GM12873 (cell line): Measurements from ENCODE around the gene MLEC.

ENCODE experiments used
- TF ChIP-seq, protein P1 (sequence below): IDR thresholded peaks from 2 replicates; pipeline ENCODE4 v1.5.1; 2012; ENCODE audit warnings: low read depth, mild to moderate bottlenecking, moderate library complexity, low read length, control low read depth; ENCODE audit not compliant: insufficient read depth; ENCODE audit errors: missing control alignments

Gene MLEC

GRCh38 chr12:120725151-120725658 is 38.3 kb downstream of the MLEC start:
- TF ChIP-seq, protein P1, sequence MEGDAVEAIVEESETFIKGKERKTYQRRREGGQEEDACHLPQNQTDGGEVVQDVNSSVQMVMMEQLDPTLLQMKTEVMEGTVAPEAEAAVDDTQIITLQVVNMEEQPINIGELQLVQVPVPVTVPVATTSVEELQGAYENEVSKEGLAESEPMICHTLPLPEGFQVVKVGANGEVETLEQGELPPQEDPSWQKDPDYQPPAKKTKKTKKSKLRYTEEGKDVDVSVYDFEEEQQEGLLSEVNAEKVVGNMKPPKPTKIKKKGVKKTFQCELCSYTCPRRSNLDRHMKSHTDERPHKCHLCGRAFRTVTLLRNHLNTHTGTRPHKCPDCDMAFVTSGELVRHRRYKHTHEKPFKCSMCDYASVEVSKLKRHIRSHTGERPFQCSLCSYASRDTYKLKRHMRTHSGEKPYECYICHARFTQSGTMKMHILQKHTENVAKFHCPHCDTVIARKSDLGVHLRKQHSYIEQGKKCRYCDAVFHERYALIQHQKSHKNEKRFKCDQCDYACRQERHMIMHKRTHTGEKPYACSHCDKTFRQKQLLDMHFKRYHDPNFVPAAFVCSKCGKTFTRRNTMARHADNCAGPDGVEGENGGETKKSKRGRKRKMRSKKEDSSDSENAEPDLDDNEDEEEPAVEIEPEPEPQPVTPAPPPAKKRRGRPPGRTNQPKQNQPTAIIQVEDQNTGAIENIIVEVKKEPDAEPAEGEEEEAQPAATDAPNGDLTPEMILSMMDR: no peak

- TF ChIP-seq, protein P1: no peak
Measured at GRCh38 chr12:120725659-120726509, 38.9 kb downstream of the MLEC start, which contains the start of gene ACADS. Gene ACADS (plus strand): TSS chr12:120725826. CDS start chr12:120725886, 60 bp downstream.

- TF ChIP-seq, protein P1: no peak
Measured at GRCh38 chr12:120726510-120726793, 39.5 kb downstream of the MLEC start.

GRCh38 chr12:120726961-120727360 is 40.0 kb downstream of the MLEC start:
- TF ChIP-seq, protein P1: no peak

DNA sequence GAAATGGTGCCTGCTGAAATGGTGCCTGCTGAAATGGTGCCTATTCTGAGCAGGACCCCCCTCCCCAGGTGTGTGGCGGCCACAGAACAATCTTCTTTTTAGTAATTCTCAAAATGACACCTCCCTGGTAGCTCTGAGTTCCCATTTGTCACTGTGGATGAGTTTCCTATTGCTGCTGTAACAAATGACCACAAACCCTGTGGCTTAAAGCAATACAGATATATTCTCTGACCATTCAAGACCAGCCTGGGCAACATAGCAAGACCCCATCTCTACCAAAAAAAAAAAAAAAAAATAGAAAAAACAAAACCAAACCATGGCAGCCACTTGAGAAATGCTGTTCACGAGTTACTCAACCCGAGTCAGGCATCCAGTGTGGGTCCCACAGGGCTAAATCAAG is 46.6 kb downstream of the MLEC start:
- TF ChIP-seq, protein P1: no peak

- TF ChIP-seq, protein P1: no peak
Measured at GRCh38 chr12:120734210-120734609, 47.3 kb downstream of the MLEC start.

DNA sequence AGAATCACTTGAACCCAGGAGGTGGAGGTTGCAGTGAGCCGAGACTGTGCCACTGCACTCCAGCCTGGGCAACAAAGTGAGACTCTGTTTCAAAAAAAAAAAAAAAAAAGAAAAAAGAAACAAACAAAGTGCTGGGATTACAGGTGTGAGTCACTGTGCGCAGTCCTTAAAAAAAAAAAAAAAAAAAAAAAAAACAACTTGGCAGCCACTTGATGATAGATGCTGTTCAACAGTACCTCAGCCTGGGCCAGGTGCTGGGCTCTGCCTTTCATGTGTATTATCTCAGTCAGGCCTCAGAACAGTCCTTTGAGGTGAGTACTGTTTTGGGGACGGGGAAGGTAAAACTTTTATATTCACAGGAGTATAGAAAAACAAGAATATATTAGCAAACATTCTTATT is 48.2 kb downstream of the MLEC start:
- TF ChIP-seq, protein P1: no peak
